ENCODE measurements around the gene DPP3.
"Not testable (repeated sequence)": the region's sequence is repeated elsewhere in the genome, so short reads cannot be mapped to it uniquely, and the experiment has no call there.

DPP3 gene, protein sequence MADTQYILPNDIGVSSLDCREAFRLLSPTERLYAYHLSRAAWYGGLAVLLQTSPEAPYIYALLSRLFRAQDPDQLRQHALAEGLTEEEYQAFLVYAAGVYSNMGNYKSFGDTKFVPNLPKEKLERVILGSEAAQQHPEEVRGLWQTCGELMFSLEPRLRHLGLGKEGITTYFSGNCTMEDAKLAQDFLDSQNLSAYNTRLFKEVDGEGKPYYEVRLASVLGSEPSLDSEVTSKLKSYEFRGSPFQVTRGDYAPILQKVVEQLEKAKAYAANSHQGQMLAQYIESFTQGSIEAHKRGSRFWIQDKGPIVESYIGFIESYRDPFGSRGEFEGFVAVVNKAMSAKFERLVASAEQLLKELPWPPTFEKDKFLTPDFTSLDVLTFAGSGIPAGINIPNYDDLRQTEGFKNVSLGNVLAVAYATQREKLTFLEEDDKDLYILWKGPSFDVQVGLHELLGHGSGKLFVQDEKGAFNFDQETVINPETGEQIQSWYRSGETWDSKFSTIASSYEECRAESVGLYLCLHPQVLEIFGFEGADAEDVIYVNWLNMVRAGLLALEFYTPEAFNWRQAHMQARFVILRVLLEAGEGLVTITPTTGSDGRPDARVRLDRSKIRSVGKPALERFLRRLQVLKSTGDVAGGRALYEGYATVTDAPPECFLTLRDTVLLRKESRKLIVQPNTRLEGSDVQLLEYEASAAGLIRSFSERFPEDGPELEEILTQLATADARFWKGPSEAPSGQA

DNA sequence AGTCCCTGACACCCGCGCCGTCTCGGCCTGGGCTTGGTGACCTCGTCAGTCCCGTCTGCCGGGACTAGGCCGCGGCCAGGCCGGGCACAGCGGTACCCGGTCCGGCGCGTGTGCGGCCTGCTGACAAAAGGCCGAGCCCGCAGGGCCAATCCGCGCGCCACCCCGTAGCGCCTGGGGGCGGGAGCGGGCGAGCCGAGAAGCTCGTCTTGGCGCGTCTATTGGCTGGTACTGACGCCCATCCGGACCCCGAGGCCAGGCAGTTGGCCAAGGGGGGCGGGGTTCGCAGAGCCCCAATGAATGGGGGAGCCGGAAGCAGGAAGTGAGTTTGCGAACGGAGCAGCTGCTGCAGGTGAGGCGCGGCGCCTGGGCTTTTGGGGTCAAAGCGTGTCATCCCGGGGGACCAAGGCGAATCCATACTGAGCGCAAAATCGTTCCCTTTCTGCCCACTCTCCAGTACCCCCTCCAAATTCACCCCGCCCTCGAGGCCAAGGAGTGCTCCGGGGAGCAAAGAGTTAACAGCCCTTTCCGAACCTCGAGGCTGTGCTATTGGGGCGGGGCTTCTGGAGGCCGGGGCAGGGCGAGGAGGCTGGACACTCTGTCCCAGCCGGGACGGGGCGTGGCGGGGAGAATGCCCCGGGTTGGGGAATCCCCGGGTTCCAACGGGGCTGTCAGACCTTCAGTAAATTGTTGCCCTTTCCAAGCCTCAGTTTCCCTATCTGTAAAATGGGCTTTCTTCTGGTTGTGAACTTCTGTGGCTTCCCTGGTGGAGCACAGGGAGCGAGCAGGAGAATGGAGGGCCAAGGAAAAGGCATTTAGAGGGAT lies at the start of gene DPP3:
TSS of gene DPP3 (plus strand) at position 318 of the 822 bp plus-strand sequence. CDS start 1,767 bp downstream, outside the sequence.
- peak; percentile 98 for DNase-seq

DNA sequence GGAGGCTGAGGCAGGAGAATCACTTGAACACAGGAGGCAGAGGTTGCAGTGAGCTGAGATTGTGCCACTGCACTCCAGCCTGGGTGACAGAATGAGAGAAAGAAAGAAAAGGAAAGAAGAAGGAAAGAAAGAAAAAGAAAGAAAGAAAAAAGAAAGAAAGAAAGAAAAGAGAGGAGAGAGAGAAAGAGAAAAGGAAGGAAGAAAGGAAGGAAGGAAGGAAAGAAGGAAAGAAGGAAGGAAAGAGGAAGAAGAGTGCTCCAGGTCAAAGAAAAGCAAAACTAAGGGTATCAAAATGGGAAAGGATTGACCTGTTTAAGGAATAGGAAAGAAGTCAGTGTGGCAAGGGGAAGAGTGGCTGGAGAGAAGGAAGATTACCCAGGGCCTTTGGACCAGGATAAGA lies 48.9 kb upstream of the DPP3 start:
- DNase-seq, result not testable (repeated sequence)

DNA sequence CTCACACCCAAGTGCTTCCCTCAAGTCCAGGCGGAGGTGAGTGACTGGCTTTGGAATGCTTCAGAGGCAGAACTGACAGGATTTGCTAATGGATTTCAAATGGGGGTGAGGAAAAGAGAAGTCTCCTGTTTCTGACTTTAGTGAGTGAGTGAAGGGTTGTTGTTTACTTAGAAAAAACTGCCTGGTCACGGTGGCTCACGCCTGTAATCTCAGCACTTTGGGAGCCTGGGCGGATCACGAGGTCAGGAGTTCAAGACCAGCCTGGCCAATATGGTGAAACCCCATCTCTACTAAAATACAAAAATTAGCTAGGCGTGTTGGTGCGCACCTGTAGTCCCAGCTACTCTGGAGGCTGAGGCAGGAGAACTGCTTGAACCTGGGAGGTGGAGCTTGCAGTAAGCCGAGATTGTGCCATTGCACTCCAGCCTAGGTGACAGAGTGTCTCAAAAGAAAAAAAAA lies 48.3 kb upstream of the DPP3 start:
- peak; percentile 6 for DNase-seq

DNA sequence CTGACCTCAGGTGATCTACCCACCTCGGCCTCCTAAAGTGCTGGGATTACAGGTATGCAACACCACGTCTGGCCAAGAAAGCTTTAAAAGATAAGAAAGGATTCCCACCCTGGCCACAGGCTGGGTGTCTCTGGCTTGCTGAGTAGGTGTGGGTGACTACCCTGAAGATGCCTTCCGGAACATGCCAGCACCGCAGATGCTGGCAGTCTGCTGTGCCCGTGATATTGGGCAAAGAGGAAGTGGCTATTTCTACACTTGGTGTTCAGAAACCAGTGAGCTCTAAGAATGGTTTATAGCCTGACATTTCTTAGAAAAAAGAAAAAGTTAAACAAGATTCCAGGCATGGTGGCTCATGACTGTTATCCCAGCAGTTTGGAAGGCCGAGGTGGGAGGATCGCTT lies 47.6 kb upstream of the DPP3 start:
- DNase-seq, result no peak

DNA sequence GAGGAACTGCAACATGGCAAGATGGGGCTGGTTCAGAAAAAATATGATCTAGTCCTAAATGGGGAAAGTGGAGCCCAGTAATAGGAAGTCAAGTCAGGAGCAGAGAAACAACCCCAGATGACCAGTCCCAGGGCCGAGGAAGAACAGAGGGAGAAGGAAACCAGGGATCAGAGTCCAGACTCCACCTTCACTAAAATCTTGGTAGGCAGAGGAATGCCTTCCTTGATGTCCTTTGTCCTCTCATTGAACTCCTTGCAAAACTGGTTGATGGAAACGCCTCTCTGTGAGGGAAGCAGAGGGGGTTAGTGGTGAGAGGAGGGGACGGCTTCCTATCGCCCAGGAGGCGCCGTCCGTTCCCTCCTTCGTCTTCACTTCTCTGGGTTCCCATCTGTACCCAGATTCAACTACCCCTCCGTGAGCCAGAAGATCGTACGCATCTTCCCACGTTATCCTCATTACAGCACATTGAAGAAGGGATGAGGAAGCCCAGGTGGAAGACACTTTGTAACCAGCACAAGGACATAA lies 42.2 kb upstream of the DPP3 start:
- DNase-seq, result no peak

DNA sequence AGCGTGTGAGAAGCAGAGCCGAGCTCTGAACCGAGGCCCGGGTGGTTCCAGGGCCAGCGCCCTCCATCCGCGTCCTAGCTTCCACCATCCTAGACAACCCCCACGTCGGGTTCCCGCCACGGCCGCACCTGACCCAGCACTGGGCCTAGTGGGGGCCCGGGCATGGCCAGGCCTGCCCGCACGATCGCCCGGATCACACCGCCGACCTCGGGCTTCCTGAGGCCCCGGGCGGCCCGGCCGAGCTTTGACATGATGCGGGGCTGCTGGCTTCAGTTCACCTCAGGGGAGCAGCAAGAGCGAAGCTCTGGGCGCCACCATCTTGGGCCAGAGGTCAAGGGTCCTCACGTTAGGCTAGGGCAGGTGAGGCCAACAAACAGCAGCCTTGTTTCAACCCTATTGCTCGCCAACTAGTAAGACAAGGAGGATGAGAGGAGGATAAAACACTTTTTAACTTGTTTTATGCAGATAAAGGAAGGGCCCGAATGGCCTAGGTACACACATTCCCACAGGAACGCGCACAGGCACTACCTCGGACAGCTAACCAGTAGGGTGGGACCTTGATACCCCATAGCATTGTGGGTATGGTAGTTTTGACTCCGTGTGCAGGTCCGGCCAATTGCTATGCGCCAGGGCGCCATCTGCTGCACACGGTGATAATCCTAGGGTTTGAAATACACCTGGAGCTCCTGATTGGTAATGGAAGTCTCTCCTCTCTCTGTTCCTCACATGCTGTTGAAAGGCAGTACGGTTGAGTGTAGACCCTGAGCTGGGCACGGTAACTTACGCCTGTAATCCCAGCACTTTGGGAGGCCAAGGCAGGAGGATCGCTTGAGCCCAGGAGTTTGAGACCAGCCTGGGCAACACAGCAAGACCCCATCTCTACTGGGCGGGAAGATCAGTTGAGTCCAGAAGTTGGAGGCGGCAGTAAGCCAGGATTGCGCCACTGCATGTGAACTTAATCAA lies 41.4 kb upstream of the DPP3 start, which contains the start of gene MRPL11:
TSS of gene MRPL11 (minus strand) at position 345 of the 963 bp plus-strand sequence. CDS start at position 251, 94 bp downstream.
- peak; percentile 94 for DNase-seq

DNA sequence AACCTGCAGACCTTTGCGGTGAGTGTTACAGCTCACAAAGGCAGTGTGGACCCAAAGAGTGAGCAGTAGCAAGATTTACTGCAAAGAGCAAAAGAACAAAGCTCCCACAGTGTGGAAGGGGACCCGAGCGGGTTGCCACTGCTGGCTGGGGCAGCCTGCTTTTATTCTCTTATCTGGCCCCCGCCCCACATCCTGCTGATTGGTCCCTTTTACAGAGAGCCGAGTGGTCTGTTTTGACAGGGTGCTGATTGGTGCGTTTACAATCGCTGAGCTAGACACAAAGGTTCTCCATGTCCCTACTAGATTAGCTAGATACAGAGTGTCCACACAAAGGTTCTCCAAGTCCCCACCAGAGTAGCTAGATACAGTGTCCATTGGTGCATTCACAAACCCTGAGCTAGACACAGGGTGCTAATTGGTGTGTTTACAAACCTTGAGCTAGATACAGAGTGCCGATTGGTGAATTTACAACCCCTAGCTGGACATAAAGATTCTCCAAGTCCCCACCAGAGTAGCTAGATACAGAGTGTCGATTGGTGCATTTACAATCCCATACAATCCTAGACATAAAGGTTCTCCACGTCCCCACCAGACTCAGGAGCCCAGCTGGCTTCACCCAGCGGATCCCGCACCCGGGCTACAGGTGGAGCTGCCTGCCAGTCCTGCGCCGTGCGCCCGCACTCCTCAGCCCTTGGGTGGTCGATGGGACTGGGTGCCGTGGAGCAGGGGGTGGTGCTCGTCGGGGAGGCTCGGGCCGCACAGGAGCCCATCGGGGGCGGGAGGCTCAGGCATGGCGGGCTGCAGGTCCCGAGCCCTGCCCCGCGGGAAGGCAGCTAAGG lies 39.9 kb upstream of the DPP3 start:
- DNase-seq, result not testable (repeated sequence)

DNA sequence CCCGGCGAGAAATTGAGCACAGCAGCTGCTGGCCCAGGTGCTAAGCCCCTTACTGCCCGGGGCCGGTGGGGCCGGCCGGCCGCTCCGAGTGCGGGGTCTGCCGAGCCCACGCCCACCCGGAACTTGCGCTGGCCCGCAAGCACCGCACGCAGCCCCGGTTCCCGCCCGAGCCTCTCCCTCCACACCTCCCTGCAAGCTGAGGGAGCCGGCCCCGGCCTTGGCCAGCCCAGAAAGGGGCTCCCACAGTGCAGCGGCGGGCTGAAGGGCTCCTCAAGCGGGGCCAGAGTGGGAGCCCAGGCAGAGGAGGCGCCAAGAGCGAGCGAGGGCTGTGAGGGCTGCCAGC lies 39.3 kb upstream of the DPP3 start:
- not testable (repeated sequence) for DNase-seq

DNA sequence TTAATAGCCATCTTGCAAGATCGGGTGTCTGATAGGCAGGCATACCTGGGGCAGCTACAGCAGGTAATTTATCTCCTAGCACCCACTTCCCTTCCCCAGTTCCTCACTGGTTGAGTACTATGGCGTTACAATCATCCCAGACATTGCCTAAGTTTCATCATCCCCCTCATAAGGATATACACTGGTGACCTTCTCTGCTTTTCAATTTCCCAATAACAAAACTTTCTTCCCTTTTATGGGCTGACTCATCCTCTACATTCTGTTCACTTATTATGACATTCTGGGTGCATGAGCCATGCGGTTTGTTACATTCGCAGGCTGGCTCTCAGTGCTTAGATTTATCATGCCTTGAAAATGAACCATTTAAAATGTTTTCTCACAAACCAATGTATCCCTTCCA lies 36.6 kb upstream of the DPP3 start:
- DNase-seq, result peak; percentile 70

DNA sequence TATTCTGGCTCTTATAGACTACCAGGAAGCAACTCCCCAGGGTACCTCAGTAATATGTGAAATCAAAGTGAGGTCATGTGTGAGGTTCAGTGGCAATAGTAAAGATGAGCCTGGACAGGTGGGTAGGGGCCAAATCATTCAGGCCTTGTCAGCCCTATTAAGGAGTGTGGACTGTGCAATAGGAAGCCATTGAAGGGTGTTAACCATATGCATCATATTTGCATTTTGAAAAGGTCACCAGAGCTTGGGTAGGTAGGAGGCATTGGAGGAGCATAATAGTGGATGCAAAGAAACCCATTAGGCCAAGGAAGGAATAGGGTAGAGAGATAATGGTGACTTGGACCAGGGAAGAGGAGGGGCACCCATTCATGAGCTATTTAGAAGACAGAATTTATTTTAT lies 33.2 kb upstream of the DPP3 start:
- DNase-seq, result no peak

DNA sequence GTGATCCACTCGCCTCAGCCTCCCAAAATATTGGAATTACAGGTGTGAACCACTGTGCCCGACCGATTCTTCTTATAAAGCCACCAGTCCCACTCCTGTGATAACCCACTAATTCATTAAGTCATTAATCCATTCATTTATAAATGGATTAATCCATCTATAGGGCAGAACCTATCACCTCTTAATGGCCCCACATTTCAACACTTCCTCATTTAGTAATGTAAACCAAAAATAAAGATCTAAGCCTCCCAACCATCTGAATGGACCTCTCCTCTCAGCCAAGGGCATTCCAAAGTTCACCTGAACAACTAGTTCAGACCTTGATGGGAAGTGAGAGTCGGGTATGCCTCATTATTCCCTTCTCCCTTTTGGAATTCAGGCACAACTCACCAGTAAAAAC lies 31.7 kb upstream of the DPP3 start:
- DNase-seq, result no peak

DNA sequence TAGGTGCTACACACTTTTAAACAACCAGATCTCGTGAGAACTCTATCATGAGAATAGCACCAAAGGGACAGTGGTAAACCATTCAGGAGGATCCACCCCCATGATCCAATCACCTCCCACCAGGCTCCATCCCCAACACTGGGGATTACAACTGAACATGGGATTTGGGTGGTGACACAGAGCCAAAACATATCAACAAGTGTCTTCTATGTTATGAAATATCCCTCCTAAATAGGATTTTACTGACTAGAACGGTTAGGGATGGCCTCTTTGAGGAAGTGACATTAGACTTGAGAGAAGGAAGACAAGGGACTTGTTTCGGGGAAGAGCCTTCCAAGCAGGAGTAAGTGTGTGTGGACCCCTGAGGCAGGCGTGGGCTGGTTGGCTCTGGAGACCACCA lies 29.7 kb upstream of the DPP3 start:
- DNase-seq, result no peak

DNA sequence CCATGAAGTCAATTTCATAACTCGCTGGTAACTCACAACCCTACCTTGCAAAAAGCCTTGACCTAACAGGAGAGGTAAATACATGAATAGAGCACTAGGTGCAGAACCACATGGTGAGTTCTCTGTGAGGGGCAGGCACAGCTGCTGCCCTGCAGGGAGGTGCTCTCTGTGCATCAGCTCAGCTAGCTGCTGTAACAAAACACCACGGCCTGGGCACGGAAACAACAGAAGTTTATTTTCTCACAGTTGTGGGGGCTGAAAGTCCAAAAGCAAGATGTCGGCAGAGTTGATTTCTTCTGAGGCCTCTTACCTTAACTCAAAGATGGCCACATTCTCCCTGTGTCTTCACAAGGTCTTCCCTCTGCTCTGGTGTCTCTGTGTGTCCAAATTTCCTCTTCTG lies 28.6 kb upstream of the DPP3 start:
- no peak for DNase-seq

DNA sequence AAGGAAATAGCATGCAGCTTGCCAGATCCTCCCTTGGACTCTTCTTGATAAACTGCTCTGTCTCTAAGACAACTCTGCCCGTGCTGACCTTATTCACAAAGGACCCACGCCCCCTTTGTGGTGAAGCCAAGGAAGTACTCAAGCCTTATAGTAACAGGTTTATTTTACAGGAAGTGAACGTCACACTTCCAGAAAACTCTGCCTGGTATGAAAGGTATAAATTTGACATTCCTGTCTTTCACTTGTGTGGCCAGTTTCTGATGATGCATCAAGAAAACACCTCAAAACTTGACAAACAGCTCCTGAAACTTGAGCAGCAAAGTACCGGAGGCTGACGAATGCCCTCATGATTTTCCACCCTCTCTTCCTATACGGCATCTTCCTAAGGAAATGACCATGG lies 26.0 kb upstream of the DPP3 start:
- DNase-seq, result no peak

DNA sequence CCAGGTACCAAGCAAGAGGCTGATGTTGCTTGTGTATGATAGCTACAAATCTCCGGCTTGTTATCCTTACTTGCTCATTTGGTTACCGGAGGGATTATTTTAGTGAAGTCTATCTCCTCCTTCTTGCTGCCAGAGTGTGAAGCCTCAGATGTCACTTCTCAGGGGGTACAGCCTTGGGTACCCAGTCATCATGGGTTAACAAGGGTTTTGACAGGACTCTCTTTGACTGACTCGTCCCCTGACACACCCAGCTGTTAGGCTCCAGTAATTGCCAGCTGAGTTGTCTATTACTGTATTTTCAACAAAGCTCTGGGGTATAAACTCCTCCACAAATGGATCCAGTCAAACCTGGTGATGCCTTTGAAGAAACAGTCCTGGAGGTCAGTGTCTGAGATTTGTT lies 25.4 kb upstream of the DPP3 start:
- no peak for DNase-seq

DNA sequence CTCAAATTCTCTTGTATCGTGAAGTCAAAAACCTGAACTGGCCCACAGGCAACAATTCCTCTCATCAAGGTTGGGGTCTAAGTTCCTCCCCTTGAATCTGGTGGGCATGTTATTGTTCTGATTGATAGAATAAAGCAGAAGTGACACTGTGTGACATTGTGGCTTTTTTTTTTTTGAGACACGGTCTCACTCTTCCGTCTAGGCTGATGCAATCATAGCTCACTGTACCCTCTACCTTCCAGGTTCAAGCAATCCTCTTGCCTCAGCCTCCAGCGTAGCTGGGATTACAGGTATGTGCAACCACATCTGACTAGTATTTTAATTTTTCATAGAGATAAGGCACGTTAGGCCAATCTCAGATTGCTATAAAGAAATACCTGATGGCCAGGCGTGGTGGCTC lies 22.4 kb upstream of the DPP3 start:
- peak; percentile 79 for DNase-seq

DNA sequence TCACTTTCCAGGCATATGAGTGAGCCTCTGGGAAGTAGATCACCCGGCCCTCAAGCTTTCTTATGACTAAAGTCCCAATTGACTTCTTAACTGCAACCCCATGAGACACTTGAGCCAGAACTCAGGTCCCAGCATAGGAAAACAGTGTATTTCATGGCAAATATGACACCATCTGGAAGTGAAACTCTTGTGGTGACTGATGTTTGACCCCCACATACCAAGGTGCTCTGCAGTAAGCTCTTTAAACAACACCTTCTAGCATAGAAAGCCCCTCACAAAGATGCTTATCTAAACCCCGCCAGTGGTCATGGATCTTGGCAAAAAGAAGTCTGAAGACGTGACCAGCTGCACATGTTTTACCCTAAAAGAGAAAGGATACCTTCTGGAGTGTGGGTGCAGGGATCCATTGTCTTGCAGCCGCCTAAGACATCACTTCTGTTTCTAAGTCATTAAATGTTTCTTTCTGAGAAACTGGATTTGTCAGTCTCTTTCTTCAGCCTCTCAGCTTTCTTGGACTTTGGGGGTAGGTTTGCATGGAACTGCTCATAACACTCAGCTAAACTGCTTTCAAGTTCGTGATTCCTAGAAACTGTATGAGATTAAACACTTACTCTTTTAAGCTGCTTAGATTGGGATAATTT lies 21.0 kb upstream of the DPP3 start:
- DNase-seq, result peak; percentile 44

DNA sequence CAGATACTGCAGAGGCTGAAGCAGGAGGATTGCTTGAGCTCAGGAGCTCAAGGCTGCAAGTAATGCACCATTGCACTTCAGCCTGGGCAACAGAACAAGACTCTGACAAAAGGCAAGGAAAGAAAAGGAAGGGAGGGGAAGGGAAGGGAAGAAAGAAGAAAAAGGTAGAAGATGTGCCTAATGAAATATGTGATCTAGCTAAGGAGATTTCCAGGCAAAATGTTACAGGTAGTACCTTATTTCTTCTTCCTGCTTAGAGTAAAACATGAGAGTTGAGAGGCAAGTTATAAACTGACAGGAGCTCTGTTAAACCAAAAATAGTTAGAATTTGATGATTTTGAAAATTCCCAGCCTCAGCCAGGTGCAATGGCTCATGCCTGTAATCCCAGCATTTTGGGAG lies 18.2 kb upstream of the DPP3 start:
- DNase-seq, result no peak

DNA sequence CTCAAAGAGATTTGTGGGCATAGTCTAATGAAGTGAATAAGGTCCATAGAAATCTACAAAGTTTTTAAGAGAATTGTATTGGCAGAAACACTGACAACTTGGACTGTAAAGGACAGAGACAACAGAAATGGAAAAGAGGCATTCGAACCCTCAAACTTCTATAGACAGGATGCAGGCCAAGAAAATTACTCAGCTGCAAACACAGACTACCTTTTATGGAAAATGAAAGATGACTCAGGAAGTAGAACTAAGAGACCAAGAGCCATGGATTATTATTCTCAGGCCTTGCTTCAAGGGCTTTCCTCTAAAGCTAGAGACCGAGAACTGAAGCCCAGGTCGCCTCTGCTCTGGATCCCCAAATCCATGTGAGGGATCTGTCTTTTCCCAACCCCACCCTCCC lies 17.3 kb upstream of the DPP3 start:
- DNase-seq, result no peak

DNA sequence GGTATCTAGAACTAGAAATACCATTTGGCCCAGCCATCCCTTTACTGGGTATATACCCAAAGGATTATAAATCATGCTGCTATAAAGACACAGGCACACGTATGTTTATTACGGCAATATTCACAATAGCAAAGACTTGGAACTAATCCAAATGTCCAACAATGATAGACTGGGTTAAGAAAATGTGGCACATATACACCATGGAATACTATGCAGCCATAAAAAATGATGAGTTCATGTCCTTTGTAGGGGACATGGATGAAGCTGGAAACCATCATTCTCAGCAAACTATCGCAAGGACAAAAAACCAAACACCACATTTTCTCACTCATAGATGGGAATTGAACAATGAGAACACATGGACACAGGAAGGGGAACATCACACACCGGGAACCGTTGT lies 16.1 kb upstream of the DPP3 start:
- DNase-seq, result not testable (repeated sequence)

Measured in OCI-M1 (cell line).